K562 (cell line): ENCODE measurements around the gene PSMA4. TPM values are rescaled to one million over a fixed set of nuclear protein-coding genes. Genes with fewer than 3 reads are reported as not detected.
A peak's percentile ranks its signal among the peaks of the same experiment; 100 is the strongest.

Source experiments
- ATAC-seq: fragments of 200-7000 bp; cut with Tn5 transposase; 3 replicates; pipeline ENCODE4 v1.9.1; 2020; ENCODE audit warnings: moderate library complexity
- Bru-seq: library from RNA; stranded (reverse); fragments of 400-500 nt; gene quantifications from one replicate; lab custom pipeline; 2021; lab: Mats Ljungman, UMichigan
- BruChase-seq, 2 experiments: library from RNA; stranded (reverse); fragments of 400-500 nt; gene quantifications; one replicate each; lab custom pipeline; 2021; lab: Mats Ljungman, UMichigan
- BruUV-seq: library from RNA; stranded (reverse); fragments of 400-500 nt; replicated peaks from 2 replicates; lab custom pipeline; 2021; lab: Mats Ljungman, UMichigan
- CTCF ChIA-PET: fragments of 300-600 bp; formaldehyde crosslinking; extraction: SDS; loops from one replicate; lab custom pipeline; 2021; ENCODE audit warnings: low intra/inter-chr PET ratio; lab: Yijun Ruan, JAX
- POLR2A ChIA-PET: fragments of 300-600, 350-650 bp; sonication (Branson Sonifier 250); formaldehyde crosslinking; extraction: SDS; loops from one replicate; lab custom pipeline; 2021; ENCODE audit warnings: antibody characterized with exemption, inconsistent platforms; lab: Yijun Ruan, JAX
- DNase-seq, 4 experiments: peaks; one replicate each; pipeline versions ENCODE4 v3.0.0 to v3.0.0-alpha.2; 2011 to 2018; ENCODE audit warnings: low spot score in 3 of 4, mixed read lengths in 3 of 4; ENCODE audit errors: extremely low read depth in 1 of 4
- FAIRE-seq: peaks from 2 replicates; lab custom pipeline; 2011; peaks lifted over from hg19 to GRCh38; lab: Jason Lieb, UNC
- H2AFZ ChIP-seq: 2 replicates; pipeline ENCODE4 v1.6.0; 2011; ENCODE audit warnings: low read depth, low read length, control low read depth, inconsistent platforms
- H3K27ac ChIP-seq: fragments of 200-600 bp; 3 replicates; pipeline ENCODE4 v1.8.0; 2011; ENCODE audit warnings: low read depth, mild to moderate bottlenecking, control low read depth, inconsistent platforms, low read length, moderate library complexity, mixed read lengths; ENCODE audit errors: extremely low read depth
- H3K27me3 ChIP-seq, 2 experiments: fragments of 300-600 bp in 1 of 2; 2 replicates in 1 of 2; 3 replicates in 1 of 2; pipeline versions ENCODE4 v1.6.0 to v1.8.0; 2011; ENCODE audit warnings: inconsistent platforms in 2 of 2, low read length in 2 of 2, mild to moderate bottlenecking in 1 of 2, mixed read lengths in 1 of 2, moderate library complexity in 1 of 2; ENCODE audit not compliant: control insufficient read depth in 2 of 2, insufficient read depth in 2 of 2
- H3K36me3 ChIP-seq: fragments of 300-600 bp; 3 replicates; pipeline ENCODE4 v1.8.0; 2011; ENCODE audit warnings: mild to moderate bottlenecking, low read length, inconsistent platforms; ENCODE audit not compliant: control insufficient read depth, insufficient read depth
- H3K4me1 ChIP-seq, 2 experiments: fragments of 200-600 bp in 1 of 2; replicated peaks in 1 of 2; 2 replicates in 1 of 2; 3 replicates in 1 of 2; pipeline versions ENCODE4 v1.5.1 to v1.8.0; 2011; ENCODE audit warnings: inconsistent platforms in 2 of 2, low read length in 2 of 2, mild to moderate bottlenecking in 1 of 2, mixed read lengths in 1 of 2, moderate library complexity in 1 of 2; ENCODE audit not compliant: control insufficient read depth in 2 of 2, insufficient read depth in 2 of 2
- H3K4me2 ChIP-seq: 2 replicates; pipeline ENCODE4 v1.6.1; 2011; ENCODE audit warnings: low read length, control low read depth, inconsistent platforms, mixed read lengths; ENCODE audit not compliant: insufficient read depth
- H3K4me3 ChIP-seq: fragments of 200-600 bp; sonication (generic), shearing (Covaris generic); 2 replicates; pipeline ENCODE4 v1.5.1; 2016; ENCODE audit warnings: control low read depth, inconsistent platforms
- H3K79me2 ChIP-seq: fragments of 200-600 bp; 3 replicates; pipeline ENCODE4 v1.8.0; 2011; ENCODE audit warnings: low read length, inconsistent platforms; ENCODE audit not compliant: control insufficient read depth, insufficient read depth
- H3K9ac ChIP-seq, 2 experiments: 2 replicates each; pipeline versions ENCODE4 v1.6.0 to v1.6.1; 2011; ENCODE audit warnings: low read depth in 2 of 2, low read length in 2 of 2, control low read depth in 1 of 2, inconsistent platforms in 1 of 2, mild to moderate bottlenecking in 1 of 2, mixed read lengths in 1 of 2; ENCODE audit not compliant: insufficient read depth in 1 of 2
- H3K9me1 ChIP-seq: one replicate; pipeline ENCODE4 v1.6.0; 2011; ENCODE audit warnings: inconsistent platforms, mild to moderate bottlenecking, low read length, moderate library complexity; ENCODE audit not compliant: control insufficient read depth, insufficient read depth
- H3K9me3 ChIP-seq: replicated peaks from 2 replicates; pipeline ENCODE4 v1.5.1; 2011; ENCODE audit warnings: low read depth, low read length, inconsistent platforms; ENCODE audit not compliant: control insufficient read depth, insufficient read depth
- H4K20me1 ChIP-seq: replicated peaks from 2 replicates; pipeline ENCODE4 v1.6.1; 2011; ENCODE audit warnings: low read length, inconsistent platforms, mixed read lengths; ENCODE audit not compliant: control insufficient read depth, insufficient read depth
- ATF1 ChIP-seq, 2 experiments: fragments of 450-650 bp in 1 of 2; IDR thresholded peaks; 2 replicates each; pipeline ENCODE4 v1.6.1; 2016; ENCODE audit warnings: missing compliant biosample characterization in 1 of 2, missing genetic modification characterization in 1 of 2
- EGR1 ChIP-seq: fragments of 450-650 bp; conservative IDR thresholded peaks from 2 replicates; pipeline ENCODE4 v1.6.1; 2017; ENCODE audit warnings: mild to moderate bottlenecking
- HCFC1 ChIP-seq: IDR thresholded peaks from 2 replicates; pipeline ENCODE4 v1.6.1; 2012; ENCODE audit warnings: low read depth, low read length, improper control_type of control experiment
- ZNF586 ChIP-seq: fragments of 450-650 bp; formaldehyde crosslinking; conservative IDR thresholded peaks from 2 replicates; pipeline ENCODE4 v1.4.0; 2020; ENCODE audit warnings: mild to moderate bottlenecking, moderate library complexity
- ZNF766 ChIP-seq: fragments of 200-800 bp; sonication (Bioruptor generic); conservative IDR thresholded peaks from 2 replicates; pipeline ENCODE4 v1.6.1; 2016; ENCODE audit warnings: missing genetic modification characterization, missing compliant biosample characterization
- WGBS: fragments of 100-300 bp; shearing (Covaris generic); methylation state at CpG from one replicate; pipeline ENCODE4 v1.1.6; 2016; ENCODE audit warnings: low coverage, mixed read lengths; ENCODE audit not compliant: insufficient coverage; ENCODE audit errors: missing lambda C conversion rate; 5-methylcytosine and 5-hydroxymethylcytosine counted together
- in situ Hi-C: fragments of 300-500 bp; cut with MboI; formaldehyde crosslinking; loops from 4 replicates; pipeline ENCODE4 v1.15.0; 2018; ENCODE audit warnings: inconsistent platforms, mixed read lengths
- intact Hi-C: fragments of 100-400 bp; cut with micrococcal nuclease; formaldehyde crosslinking; loops from 2 replicates; pipeline ENCODE4 v1.14.2; 2022
- long read RNA-seq, 3 experiments: library from polyadenylated mRNA in 2 of 3; library from RNA in 1 of 3; unstranded in 2 of 3; stranded (forward) in 1 of 3; transcript quantifications; one replicate each; pipeline ENCODE4 v2.0.0, GENCODE V29; 2019 to 2022
- polyA minus RNA-seq, 3 experiments: library from RNA; depleted of rRNA, polyadenylated mRNA; stranded (reverse); fragments of >200 nt; gene quantifications; 2 replicates each; pipeline ENCODE4 v1.2.3, GENCODE V29; 2011
- polyA plus RNA-seq, 8 experiments: library from polyadenylated mRNA; depleted of rRNA in 4 of 8; stranded (reverse) in 5 of 8; unstranded in 3 of 8; fragments of >200 nt; fragmentation: Nextera tagmentation in 2 of 8; fragmentation: Illumina TruSeq in 1 of 8; extraction: Ambion mirVana in 2 of 8; extraction: Trizol in 1 of 8; gene quantifications; 2 replicates each; pipeline versions ENCODE4 v1.2.1 to v1.2.3, GENCODE V29; 2011 to 2014; ENCODE audit warnings: inconsistent platforms in 1 of 8, missing spikeins in 1 of 8
- total RNA-seq, 7 experiments: library from RNA; depleted of rRNA in 6 of 7; stranded (reverse); fragments of >200 nt in 6 of 7; fragmentation: Illumina TruSeq in 2 of 7; extraction: Trizol in 2 of 7; gene quantifications; 2 replicates each; pipeline versions ENCODE4 v1.2.1 to v1.2.3, GENCODE V29; 2011 to 2021; ENCODE audit warnings: low replicate concordance in 1 of 7
- TF ChIP-seq, protein P1 (sequence below), 2 experiments: fragments of 450-650 bp; formaldehyde crosslinking in 1 of 2; IDR thresholded peaks; 2 replicates each; pipeline versions ENCODE4 v1.4.0 to v1.6.1; 2014 to 2020; ENCODE audit warnings: mild to moderate bottlenecking in 2 of 2, borderline replicate concordance in 1 of 2, low read depth in 1 of 2

PSMA4 gene
- total RNA-seq (2011; cell fraction: chromatin; rRNA removed; ENCODE audit: low replicate concordance) = 58.0 and 114 TPM in 2 replicates
- 39.9 and 47.4 TPM in 2 replicates for total RNA-seq (2011; cell fraction: nucleolus; rRNA removed)
- total RNA-seq (2011; cell fraction: nucleoplasm; rRNA removed) = 74.1 and 91.9 TPM in 2 replicates
- total RNA-seq (2014; rRNA removed) = 283 and 304 TPM in 2 replicates
- 651 and 732 TPM in 2 replicates for total RNA-seq (2014; rRNA removed; fragmentation: Illumina TruSeq; extraction: Trizol)
- 546 and 601 TPM in 2 replicates for total RNA-seq (2015; rRNA removed; fragmentation: Illumina TruSeq; extraction: Trizol)
- total RNA-seq (2021) = 388 and 422 TPM in 2 replicates
- 597 and 814 TPM in 2 replicates for polyA plus RNA-seq (2011; rRNA removed)
- 264 and 523 TPM in 2 replicates for polyA plus RNA-seq (2011; cell fraction: cytosol; rRNA removed)
- polyA plus RNA-seq (2011; cell fraction: nucleus; rRNA removed) = 88.8 and 183 TPM in 2 replicates
- polyA plus RNA-seq (2012) = 425 and 721 TPM in 2 replicates
- polyA plus RNA-seq (2014; fragmentation: Illumina TruSeq; extraction: Trizol) = 747 and 790 TPM in 2 replicates
- 1,000 to 10,000 TPM; 1,794 to 1,857 TPM for polyA plus RNA-seq (2014; fragmentation: Nextera tagmentation; extraction: Ambion mirVana)
- 531 and 666 TPM in 2 replicates for polyA plus RNA-seq (2014; rRNA removed)
- 349 and 359 TPM in 2 replicates for polyA minus RNA-seq (2011; rRNA and poly(A)+ RNA removed)
- polyA minus RNA-seq (2011; cell fraction: cytosol; rRNA and poly(A)+ RNA removed) = 71.4 and 113 TPM in 2 replicates
- polyA minus RNA-seq (2011; cell fraction: nucleus; rRNA and poly(A)+ RNA removed) = 40.5 and 68.0 TPM in 2 replicates
- Bru-seq, nascent RNA = percentile 94 among the genes with signal in this experiment
- percentile 94 among the genes with signal in this experiment for BruChase-seq, experiment 1, labeled RNA remaining after a 2-hour chase
- percentile 94 among the genes with signal in this experiment for BruChase-seq, experiment 2, labeled RNA remaining after a 6-hour chase
- long read RNA-seq, experiment 1, full-length matches to known transcripts = 489 of 747 reads
- long read RNA-seq, experiment 1, partial matches to known transcripts = 238 of 747 reads
- long read RNA-seq, experiment 1, other reads (novel, unspliced or antisense) = 20 of 747 reads
- long read RNA-seq, experiment 2, full-length matches to known transcripts = 291 of 438 reads
- long read RNA-seq, experiment 2, partial matches to known transcripts = 73 of 438 reads
- long read RNA-seq, experiment 2, other reads (novel, unspliced or antisense) = 74 of 438 reads
- long read RNA-seq, experiment 3, full-length matches to known transcripts = 387 of 423 reads
- long read RNA-seq, experiment 3, partial matches to known transcripts = 15 of 423 reads
- long read RNA-seq, experiment 3, other reads (novel, unspliced or antisense) = 21 of 423 reads

DNA sequence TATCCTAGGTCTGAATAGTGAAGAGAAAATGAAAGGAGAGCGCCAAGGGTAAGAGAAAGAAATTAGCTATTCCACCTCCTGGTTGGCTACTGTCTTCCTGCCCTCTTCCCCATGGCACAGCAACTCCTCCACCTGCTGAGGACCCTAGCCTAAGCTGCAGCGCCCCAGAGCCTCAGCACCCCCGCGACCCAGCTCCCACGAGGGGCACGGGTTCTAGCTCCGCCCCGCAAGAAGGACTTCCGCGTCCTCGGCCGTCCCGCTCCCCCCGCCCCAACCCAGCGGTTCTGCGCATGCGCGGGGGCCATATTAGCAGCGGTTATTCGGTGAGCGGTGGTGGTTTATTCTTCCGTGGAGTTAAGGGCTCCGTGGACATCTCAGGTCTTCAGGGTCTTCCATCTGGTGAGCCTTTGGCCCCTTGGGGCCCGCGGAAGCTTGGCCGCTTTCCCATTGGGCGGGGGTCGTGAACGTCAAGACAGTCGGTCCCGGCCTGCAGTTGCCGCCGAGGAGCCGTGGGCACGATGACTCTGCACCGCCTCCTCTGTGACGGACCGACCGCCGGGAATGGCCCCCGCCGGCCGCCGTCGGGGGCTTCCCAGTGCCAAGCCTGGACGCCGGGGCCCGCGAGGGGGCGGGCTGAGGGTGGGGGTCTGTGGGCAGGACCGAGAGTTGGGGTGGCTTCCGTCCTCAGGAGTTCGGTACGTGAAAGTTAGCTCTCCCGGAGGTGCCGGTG, at the start of gene PSMA4:
PSMA4 (plus strand) TSS at position 304 of the 730 bp plus-strand sequence. CDS start 1,484 bp downstream, outside the sequence.
- peak within 1 kb of the TSS; percentile 79 for H3K4me3 ChIP-seq
- peak within 1 kb of the TSS; percentile 96 for H3K4me2 ChIP-seq
- POLR2A ChIA-PET = interaction anchor here (0.7 to 3.1 kb wide), 13 partner anchors 9 to 1215 kb away, joined by 3 to 22 read pairs (median 5); partner anchors contain the start of genes CHRNA5, MORF4L1 and SKIC8
- H4K20me1 ChIP-seq = no peaks in the 10 kb centered on the region
- peak within 1 kb of the TSS; percentile 98 to 99 for H3K9ac ChIP-seq
- FAIRE-seq (peak; percentile 65), ATAC-seq (peak; percentile 93), DNase-seq (peak; percentile 94 to 98 (median 98))
- peaks cover 3% of the 10 kb centered on the region in 2 experiments; a peak in 2 of 5 replicates for H3K4me1 ChIP-seq
- peak within 1 kb of the TSS; percentile 97 for H3K27ac ChIP-seq
- in situ Hi-C loops (no loop called here), intact Hi-C loops (loop anchor here (5.0 kb wide), 1 partner anchor 33 kb away; the partner anchor contains the start of gene HYKK)
- no TSS peak for BruUV-seq
- no peaks in the 10 kb centered on the region for H3K27me3 ChIP-seq
- H3K79me2 ChIP-seq = peaks cover 37% of the 10 kb centered on the region
- no peaks in the 10 kb centered on the region for H3K9me1 ChIP-seq
- H3K36me3 ChIP-seq = peaks cover 39% of the 10 kb centered on the region
- CTCF ChIA-PET = no interaction called here
- under 1% methylated on average over 45 of the region's 56 CpGs for WGBS
- no peaks in the 10 kb centered on the region for H3K9me3 ChIP-seq
- peak within 1 kb of the TSS; percentile 98 for H2AFZ ChIP-seq
- TF ChIP-seq ZNF586 = no peak
- no peak for TF ChIP-seq ATF1 (CRISPR knock-in tag; IDR thresholded peaks at IDR 0.05)
- peak; percentile 60 for TF ChIP-seq ATF1 (tag; IDR thresholded peaks at IDR 0.05)
- TF ChIP-seq ZNF766 = peak; percentile 68
- TF ChIP-seq HCFC1 = 0 out of 2 replicates have a peak, but pooled peaks have one; percentile 27
- TF ChIP-seq EGR1 = peak; percentile 43
- TF ChIP-seq, protein P1, sequence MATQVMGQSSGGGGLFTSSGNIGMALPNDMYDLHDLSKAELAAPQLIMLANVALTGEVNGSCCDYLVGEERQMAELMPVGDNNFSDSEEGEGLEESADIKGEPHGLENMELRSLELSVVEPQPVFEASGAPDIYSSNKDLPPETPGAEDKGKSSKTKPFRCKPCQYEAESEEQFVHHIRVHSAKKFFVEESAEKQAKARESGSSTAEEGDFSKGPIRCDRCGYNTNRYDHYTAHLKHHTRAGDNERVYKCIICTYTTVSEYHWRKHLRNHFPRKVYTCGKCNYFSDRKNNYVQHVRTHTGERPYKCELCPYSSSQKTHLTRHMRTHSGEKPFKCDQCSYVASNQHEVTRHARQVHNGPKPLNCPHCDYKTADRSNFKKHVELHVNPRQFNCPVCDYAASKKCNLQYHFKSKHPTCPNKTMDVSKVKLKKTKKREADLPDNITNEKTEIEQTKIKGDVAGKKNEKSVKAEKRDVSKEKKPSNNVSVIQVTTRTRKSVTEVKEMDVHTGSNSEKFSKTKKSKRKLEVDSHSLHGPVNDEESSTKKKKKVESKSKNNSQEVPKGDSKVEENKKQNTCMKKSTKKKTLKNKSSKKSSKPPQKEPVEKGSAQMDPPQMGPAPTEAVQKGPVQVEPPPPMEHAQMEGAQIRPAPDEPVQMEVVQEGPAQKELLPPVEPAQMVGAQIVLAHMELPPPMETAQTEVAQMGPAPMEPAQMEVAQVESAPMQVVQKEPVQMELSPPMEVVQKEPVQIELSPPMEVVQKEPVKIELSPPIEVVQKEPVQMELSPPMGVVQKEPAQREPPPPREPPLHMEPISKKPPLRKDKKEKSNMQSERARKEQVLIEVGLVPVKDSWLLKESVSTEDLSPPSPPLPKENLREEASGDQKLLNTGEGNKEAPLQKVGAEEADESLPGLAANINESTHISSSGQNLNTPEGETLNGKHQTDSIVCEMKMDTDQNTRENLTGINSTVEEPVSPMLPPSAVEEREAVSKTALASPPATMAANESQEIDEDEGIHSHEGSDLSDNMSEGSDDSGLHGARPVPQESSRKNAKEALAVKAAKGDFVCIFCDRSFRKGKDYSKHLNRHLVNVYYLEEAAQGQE (IDR thresholded peaks at IDR 0.05; ENCODE audit: borderline replicate concordance) = no peak
- TF ChIP-seq, protein P1 (CRISPR knock-in tag; IDR thresholded peaks at IDR 0.05; ENCODE audit: low read depth) = peak; percentile 16; the same call in 1 of the 2 replicates
